ENCODE data around the gene IGDCC3. TPM values are rescaled to one million over a fixed set of nuclear protein-coding genes. Genes with fewer than 3 reads are reported as not detected.

IGDCC3 gene
- total RNA-seq, 2 donors from 2014 or later: 7.9 to 13.5 TPM

- Mint-ChIP-seq H3K27ac (no peak overlapping the region), H3K36me3 (ENCODE audit: low read depth) (peaks cover 59% of the 10 kb centered on the region), H3K4me1 (peaks cover 8% of the 10 kb centered on the region), H3K4me3 (no peak overlapping the region), H3K9me3 (no peaks in the 10 kb centered on the region), H3K27me3 (ENCODE audit: insufficient read depth) (peaks cover 56% of the 10 kb centered on the region)
- DNase-seq: no peak
- Histone ChIP-seq H3K4me3 (ENCODE audit: low read length) (no peak overlapping the region), H3K27ac (ENCODE audit: low read depth, low read length) (no peak overlapping the region), H3K9ac (ENCODE audit: extremely low read depth, low read length, poor library complexity, severe bottlenecking) (no peak overlapping the region), H3K36me3 (ENCODE audit: control insufficient read depth, insufficient read depth, low read length) (peaks cover 59% of the 10 kb centered on the region), H3K27me3 (ENCODE audit: control insufficient read depth, insufficient read depth, low read length, poor library complexity, severe bottlenecking) (no peaks in the 10 kb centered on the region), H3K9me3 (ENCODE audit: control insufficient read depth, low read length) (no peaks in the 10 kb centered on the region), H3K4me1 (ENCODE audit: control insufficient read depth, insufficient read depth, low read length) (no peaks in the 10 kb centered on the region)
- WGBS, 2 experiments (ENCODE audit: insufficient coverage in 1 of 2, insufficient read length in 1 of 2): 93% methylated on average over 5 to 11 of the region's 11 CpGs
- TF ChIP-seq CTCF (conservative IDR thresholded peaks at IDR 0.05): no peak
Observed at GRCh38 chr15:65394280-65394789, 16.5 kb upstream of the IGDCC3 start.

DNA sequence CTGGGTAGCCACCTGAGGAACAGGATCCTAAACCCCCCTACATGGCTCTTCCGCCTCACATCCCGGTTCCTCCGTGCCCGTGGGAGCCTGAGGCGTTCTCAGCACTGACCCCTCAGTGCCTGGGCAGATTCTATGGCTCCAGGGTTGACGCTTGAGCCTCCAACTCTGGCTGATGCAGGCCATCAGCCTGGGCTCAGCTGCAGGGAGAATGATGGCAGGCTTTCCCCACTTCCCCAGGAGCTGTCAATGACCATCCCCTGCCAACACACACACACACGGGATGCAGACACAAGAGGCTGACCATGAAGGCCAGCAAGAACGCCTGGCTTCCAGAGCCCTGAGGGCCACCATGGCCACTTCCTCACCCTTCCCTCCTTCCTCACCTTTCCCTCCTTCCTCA lies 15.8 kb upstream of the IGDCC3 start:
- H3K4me3 ChIP-seq (ENCODE audit: low read length): no peak overlapping the region
- no peak for TF ChIP-seq CTCF (conservative IDR thresholded peaks at IDR 0.05)
- H3K36me3 ChIP-seq (ENCODE audit: control insufficient read depth, insufficient read depth, low read length): peaks cover 64% of the 10 kb centered on the region
- no peaks in the 10 kb centered on the region for H3K4me1 ChIP-seq (ENCODE audit: control insufficient read depth, insufficient read depth, low read length)
- no peaks in the 10 kb centered on the region for H3K9me3 ChIP-seq (ENCODE audit: control insufficient read depth, low read length)
- DNase-seq: no peak
- H3K9me3 Mint-ChIP-seq: no peaks in the 10 kb centered on the region
- no peaks in the 10 kb centered on the region for H3K27me3 ChIP-seq (ENCODE audit: control insufficient read depth, insufficient read depth, low read length, poor library complexity, severe bottlenecking)
- H3K4me3 Mint-ChIP-seq: no peak overlapping the region
- no peak overlapping the region for H3K9ac ChIP-seq (ENCODE audit: extremely low read depth, low read length, poor library complexity, severe bottlenecking)
- H3K27ac ChIP-seq (ENCODE audit: low read depth, low read length): no peak overlapping the region
- H3K4me1 Mint-ChIP-seq: peaks cover 8% of the 10 kb centered on the region
- peaks cover 50% of the 10 kb centered on the region for H3K27me3 Mint-ChIP-seq (ENCODE audit: insufficient read depth)
- H3K36me3 Mint-ChIP-seq (ENCODE audit: low read depth): peaks cover 62% of the 10 kb centered on the region
- 94 to 97% methylated on average over 6 to 8 of the region's 8 CpGs for WGBS, 2 experiments (ENCODE audit: insufficient coverage in 1 of 2, insufficient read length in 1 of 2)
- no peak overlapping the region for H3K27ac Mint-ChIP-seq

GRCh38 chr15:65393091-65393490 lies 15.3 kb upstream of the IGDCC3 start:
- Histone ChIP-seq H3K27ac (ENCODE audit: low read depth, low read length) (no peak overlapping the region), H3K36me3 (ENCODE audit: control insufficient read depth, insufficient read depth, low read length) (peaks cover 69% of the 10 kb centered on the region), H3K27me3 (ENCODE audit: control insufficient read depth, insufficient read depth, low read length, poor library complexity, severe bottlenecking) (no peaks in the 10 kb centered on the region), H3K9me3 (ENCODE audit: control insufficient read depth, low read length) (no peaks in the 10 kb centered on the region), H3K4me3 (ENCODE audit: low read length) (no peak overlapping the region), H3K4me1 (ENCODE audit: control insufficient read depth, insufficient read depth, low read length) (no peaks in the 10 kb centered on the region), H3K9ac (ENCODE audit: extremely low read depth, low read length, poor library complexity, severe bottlenecking) (no peak overlapping the region)
- no peak overlapping the region for H3K4me3 Mint-ChIP-seq
- no peaks in the 10 kb centered on the region for H3K9me3 Mint-ChIP-seq
- WGBS, 2 experiments (ENCODE audit: insufficient coverage in 1 of 2, insufficient read length in 1 of 2): 94 to 97% methylated on average over 9 to 13 of the region's 13 CpGs
- TF ChIP-seq CTCF (conservative IDR thresholded peaks at IDR 0.05): no peak
- peaks cover 45% of the 10 kb centered on the region for H3K27me3 Mint-ChIP-seq (ENCODE audit: insufficient read depth)
- DNase-seq: no peak
- H3K4me1 Mint-ChIP-seq: peaks cover 8% of the 10 kb centered on the region
- peaks cover 62% of the 10 kb centered on the region for H3K36me3 Mint-ChIP-seq (ENCODE audit: low read depth)
- H3K27ac Mint-ChIP-seq: no peak overlapping the region

All from endodermal cell (in vitro differentiated cells).